ENCODE results near the gene BRME1. TPM values are rescaled to one million over a fixed set of nuclear protein-coding genes. Genes with fewer than 3 reads are reported as not detected.

BRME1 gene
- total RNA-seq, 1 donor from 2014 or later = 1.6 TPM

DNA sequence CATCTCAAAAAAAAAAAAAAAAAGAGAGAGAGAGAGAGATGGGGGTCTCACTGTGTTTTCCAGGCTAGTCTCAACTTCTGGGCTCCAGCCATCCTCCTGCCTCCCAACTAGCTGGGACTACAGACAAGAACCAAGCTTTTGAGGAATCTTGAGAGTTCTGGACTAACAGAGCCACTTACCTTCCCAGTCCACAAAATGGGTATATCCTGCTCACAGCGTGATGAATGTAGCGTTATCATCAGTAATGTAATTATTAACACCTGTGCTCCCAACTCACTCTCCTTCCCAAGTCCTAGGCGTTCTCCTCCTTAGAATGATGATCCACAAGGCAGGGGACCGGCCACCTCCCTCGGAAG lies 33.6 kb downstream of the BRME1 start:
- Histone ChIP-seq H3K4me1 (ENCODE audit: control insufficient read depth in 3 of 3, insufficient read depth in 3 of 3, low read length in 3 of 3) (no peaks in the 10 kb centered on the region), H3K4me3 (ENCODE audit: low read length in 3 of 3) (no peak overlapping the region), H3K27me3 (ENCODE audit: control insufficient read depth in 3 of 3, insufficient read depth in 3 of 3, low read length in 3 of 3) (peaks cover 0 to 7% (median 2%) of the 10 kb centered on the region in 3 donors), H3K9me3 (ENCODE audit: control insufficient read depth in 3 of 3, low read length in 3 of 3) (no peaks in the 10 kb centered on the region), H3K27ac (ENCODE audit: low read depth, low read length) (no peak overlapping the region), H3K36me3 (ENCODE audit: control insufficient read depth in 3 of 3, insufficient read depth in 3 of 3, low read length in 3 of 3) (no peaks in the 10 kb centered on the region), H3K9ac (ENCODE audit: low read depth in 1 of 3, low read length in 3 of 3) (no peak overlapping the region)

DNA sequence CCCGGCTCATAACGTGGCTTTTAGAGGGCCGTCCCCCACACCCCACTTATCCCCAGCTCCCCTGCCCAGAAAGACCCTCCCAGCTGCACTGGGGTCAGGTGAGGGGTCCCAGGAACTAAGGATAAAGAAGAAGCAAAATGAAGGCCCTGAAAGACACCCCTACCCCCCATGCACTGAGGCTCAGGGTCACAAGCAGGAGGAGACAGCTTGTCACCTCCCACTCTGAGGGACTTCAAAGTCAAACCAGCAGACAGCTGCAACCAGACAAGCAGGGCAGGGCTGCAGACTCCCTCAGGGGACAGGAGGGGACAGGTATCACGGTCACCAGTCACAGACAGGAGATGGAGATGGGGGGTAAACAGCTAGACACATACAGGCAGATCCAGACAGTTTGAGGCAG lies 35.0 kb downstream of the BRME1 start:
- Histone ChIP-seq H3K4me1 (ENCODE audit: control insufficient read depth in 3 of 3, insufficient read depth in 3 of 3, low read length in 3 of 3) (peaks cover 4 to 8% (median 8%) of the 10 kb centered on the region in 3 donors), H3K27me3 (ENCODE audit: control insufficient read depth in 3 of 3, insufficient read depth in 3 of 3, low read length in 3 of 3) (peaks cover 2 to 10% (median 8%) of the 10 kb centered on the region in 3 donors), H3K4me3 (ENCODE audit: low read length in 3 of 3) (no peak overlapping the region), H3K27ac (ENCODE audit: low read depth, low read length) (no peak overlapping the region), H3K36me3 (ENCODE audit: control insufficient read depth in 3 of 3, insufficient read depth in 3 of 3, low read length in 3 of 3) (no peaks in the 10 kb centered on the region), H3K9me3 (ENCODE audit: control insufficient read depth in 3 of 3, low read length in 3 of 3) (no peaks in the 10 kb centered on the region), H3K9ac (ENCODE audit: low read depth in 1 of 3, low read length in 3 of 3) (no peak overlapping the region)

DNA sequence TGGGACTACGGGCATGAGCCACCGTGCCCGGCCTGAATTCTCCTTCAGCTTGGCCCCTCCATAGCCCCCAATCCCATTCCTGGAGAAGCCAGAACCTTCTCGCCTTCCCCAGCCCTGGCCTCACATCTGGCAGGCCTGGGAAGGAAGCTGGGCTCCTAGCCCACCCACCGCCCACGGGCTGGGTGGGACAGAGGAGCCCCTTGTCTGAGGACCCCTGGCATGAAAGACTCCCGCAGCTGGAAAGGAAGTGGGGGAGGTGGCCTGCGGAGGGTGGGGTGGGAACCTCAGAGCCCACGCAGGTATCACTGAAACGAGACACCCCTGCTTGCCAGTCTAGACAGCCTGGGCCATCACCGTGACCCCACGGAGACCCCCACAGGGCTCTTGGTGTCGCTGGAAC lies 36.6 kb downstream of the BRME1 start:
- peaks cover 4 to 13% (median 8%) of the 10 kb centered on the region in 3 donors for H3K4me1 ChIP-seq (ENCODE audit: control insufficient read depth in 3 of 3, insufficient read depth in 3 of 3, low read length in 3 of 3)
- H3K36me3 ChIP-seq (ENCODE audit: control insufficient read depth in 3 of 3, insufficient read depth in 3 of 3, low read length in 3 of 3) = no peaks in the 10 kb centered on the region
- no peak overlapping the region for H3K9ac ChIP-seq (ENCODE audit: low read depth in 1 of 3, low read length in 3 of 3)
- H3K27ac ChIP-seq (ENCODE audit: low read depth, low read length) = no peak overlapping the region
- no peak overlapping the region for H3K4me3 ChIP-seq (ENCODE audit: low read length in 3 of 3)
- no peaks in the 10 kb centered on the region for H3K9me3 ChIP-seq (ENCODE audit: control insufficient read depth in 3 of 3, low read length in 3 of 3)
- H3K27me3 ChIP-seq (ENCODE audit: control insufficient read depth in 3 of 3, insufficient read depth in 3 of 3, low read length in 3 of 3) = peaks cover 0 to 16% (median 10%) of the 10 kb centered on the region in 3 donors

DNA sequence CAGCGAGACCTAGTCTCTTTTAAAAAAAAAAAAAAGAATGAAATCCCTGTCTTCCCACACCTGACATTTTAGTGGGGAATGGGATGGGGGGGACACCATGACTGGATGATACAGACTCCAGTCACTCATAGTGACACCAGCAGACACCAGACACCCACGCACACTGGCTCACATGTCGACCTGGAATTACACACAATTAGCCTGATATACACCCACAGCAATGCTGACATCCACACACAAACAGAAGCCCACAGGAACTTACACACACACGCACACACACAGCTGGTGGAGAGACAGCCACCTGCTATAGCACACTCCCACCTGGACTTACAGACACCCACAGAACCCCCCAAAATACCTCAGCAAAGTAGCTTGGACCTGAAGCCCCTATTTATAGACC lies 37.3 kb downstream of the BRME1 start:
- no peak overlapping the region for H3K27ac ChIP-seq (ENCODE audit: low read depth, low read length)
- no peaks in the 10 kb centered on the region for H3K9me3 ChIP-seq (ENCODE audit: control insufficient read depth in 3 of 3, low read length in 3 of 3)
- H3K36me3 ChIP-seq (ENCODE audit: control insufficient read depth in 3 of 3, insufficient read depth in 3 of 3, low read length in 3 of 3) = no peaks in the 10 kb centered on the region

DNA sequence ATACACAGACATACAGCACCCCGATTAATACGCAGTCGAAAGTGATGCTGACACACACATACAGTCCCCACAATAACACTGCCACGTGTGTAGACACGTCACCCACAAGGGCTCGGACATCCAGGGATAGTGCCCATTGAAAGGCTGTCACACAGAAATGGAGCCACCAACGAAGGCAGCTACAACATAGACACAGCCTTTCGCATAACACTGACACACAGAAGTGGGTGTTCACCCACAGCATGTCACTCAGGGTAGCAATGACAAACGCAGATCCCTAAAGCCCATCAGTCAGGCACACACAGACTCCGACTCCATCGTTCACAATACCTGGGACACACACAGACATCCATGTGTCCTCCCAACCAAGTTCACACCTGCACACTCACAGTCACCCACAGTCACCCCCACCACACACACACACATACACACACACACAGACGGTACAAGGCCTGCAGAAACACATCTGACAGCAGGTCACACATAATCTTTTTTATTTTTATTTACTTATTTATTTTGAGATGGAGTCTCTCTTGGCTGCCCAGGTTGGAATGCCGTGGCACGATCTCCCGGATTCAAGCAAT lies 39.4 kb downstream of the BRME1 start:
- Histone ChIP-seq H3K36me3 (ENCODE audit: control insufficient read depth in 3 of 3, insufficient read depth in 3 of 3, low read length in 3 of 3) (no peaks in the 10 kb centered on the region), H3K4me3 (ENCODE audit: low read length in 3 of 3) (peak overlapping the region; percentile 56 to 68 (median 61)), H3K4me1 (ENCODE audit: control insufficient read depth in 3 of 3, insufficient read depth in 3 of 3, low read length in 3 of 3) (peaks cover 8 to 19% (median 13%) of the 10 kb centered on the region in 3 donors), H3K9me3 (ENCODE audit: control insufficient read depth in 3 of 3, low read length in 3 of 3) (no peaks in the 10 kb centered on the region), H3K27ac (ENCODE audit: low read depth, low read length) (no peak overlapping the region), H3K9ac (ENCODE audit: low read depth in 1 of 3, low read length in 3 of 3) (peak overlapping the region; percentile 61 to 85 (median 65)), H3K27me3 (ENCODE audit: control insufficient read depth in 3 of 3, insufficient read depth in 3 of 3, low read length in 3 of 3) (peaks cover 0 to 20% (median 6%) of the 10 kb centered on the region in 3 donors)

More for the DNA sequence above, 37.3 kb downstream of the BRME1 start:
- Histone ChIP-seq H3K4me3 (ENCODE audit: low read length in 3 of 3) (no peak overlapping the region), H3K9ac (ENCODE audit: low read depth in 1 of 3, low read length in 3 of 3) (no peak overlapping the region), H3K4me1 (ENCODE audit: control insufficient read depth in 3 of 3, insufficient read depth in 3 of 3, low read length in 3 of 3) (peaks cover 4 to 14% (median 8%) of the 10 kb centered on the region in 3 donors), H3K27me3 (ENCODE audit: control insufficient read depth in 3 of 3, insufficient read depth in 3 of 3, low read length in 3 of 3) (peaks cover 0 to 20% (median 10%) of the 10 kb centered on the region in 3 donors)

DNA sequence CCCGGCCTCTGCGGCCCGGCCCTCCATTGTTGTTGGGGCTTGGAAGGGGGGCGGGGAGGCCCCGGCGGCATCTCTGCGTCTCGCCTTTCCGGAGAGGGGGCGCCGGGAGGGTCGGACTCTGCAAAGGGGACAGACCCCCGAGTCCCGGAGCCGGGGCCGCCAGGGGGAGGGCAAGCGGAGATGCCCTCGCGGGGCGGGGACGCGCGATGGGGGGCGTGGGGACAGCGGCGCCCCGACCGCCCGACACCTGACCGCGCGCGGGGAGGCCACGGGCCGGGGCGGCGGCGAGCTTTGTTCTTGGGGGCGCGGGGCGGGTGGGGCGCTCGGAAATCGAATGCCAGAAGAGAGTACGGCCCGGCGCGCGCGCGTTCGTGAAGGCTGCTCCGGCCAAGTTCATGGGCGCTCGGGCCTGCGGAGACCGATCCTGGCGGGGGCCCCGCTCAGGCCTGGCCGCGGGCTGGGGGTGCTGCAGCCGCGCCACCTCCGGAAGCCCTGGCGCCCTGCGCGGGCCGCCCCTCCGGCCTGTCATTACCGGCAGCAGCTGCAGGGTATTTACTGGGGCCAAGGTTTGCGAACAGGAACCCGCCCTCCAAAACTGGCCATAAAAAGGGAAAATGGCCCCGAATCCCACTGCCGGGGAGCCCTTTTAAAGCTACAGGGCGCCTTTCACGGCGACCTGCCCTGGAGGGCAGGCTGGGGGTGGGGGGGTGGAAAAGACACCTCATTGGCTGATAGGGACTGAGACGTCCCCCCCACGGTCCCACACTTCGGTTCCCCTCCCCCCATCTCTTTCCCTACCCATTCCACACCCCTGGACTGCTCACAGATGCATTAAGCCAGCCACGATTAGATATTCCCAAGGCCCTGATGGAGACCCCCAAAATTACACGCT lies 40.1 kb downstream of the BRME1 start:
- Histone ChIP-seq H3K9ac (ENCODE audit: low read depth in 1 of 3, low read length in 3 of 3) (peak overlapping the region; percentile 61 to 85 (median 65)), H3K4me1 (ENCODE audit: control insufficient read depth in 3 of 3, insufficient read depth in 3 of 3, low read length in 3 of 3) (peaks cover 12 to 24% (median 20%) of the 10 kb centered on the region in 3 donors), H3K27me3 (ENCODE audit: control insufficient read depth in 3 of 3, insufficient read depth in 3 of 3, low read length in 3 of 3) (peaks cover 0 to 20% (median 6%) of the 10 kb centered on the region in 3 donors), H3K4me3 (ENCODE audit: low read length in 3 of 3) (peak overlapping the region; percentile 56 to 68 (median 61)), H3K9me3 (ENCODE audit: control insufficient read depth in 3 of 3, low read length in 3 of 3) (no peaks in the 10 kb centered on the region), H3K27ac (ENCODE audit: low read depth, low read length) (no peak overlapping the region), H3K36me3 (ENCODE audit: control insufficient read depth in 3 of 3, insufficient read depth in 3 of 3, low read length in 3 of 3) (no peaks in the 10 kb centered on the region)

DNA sequence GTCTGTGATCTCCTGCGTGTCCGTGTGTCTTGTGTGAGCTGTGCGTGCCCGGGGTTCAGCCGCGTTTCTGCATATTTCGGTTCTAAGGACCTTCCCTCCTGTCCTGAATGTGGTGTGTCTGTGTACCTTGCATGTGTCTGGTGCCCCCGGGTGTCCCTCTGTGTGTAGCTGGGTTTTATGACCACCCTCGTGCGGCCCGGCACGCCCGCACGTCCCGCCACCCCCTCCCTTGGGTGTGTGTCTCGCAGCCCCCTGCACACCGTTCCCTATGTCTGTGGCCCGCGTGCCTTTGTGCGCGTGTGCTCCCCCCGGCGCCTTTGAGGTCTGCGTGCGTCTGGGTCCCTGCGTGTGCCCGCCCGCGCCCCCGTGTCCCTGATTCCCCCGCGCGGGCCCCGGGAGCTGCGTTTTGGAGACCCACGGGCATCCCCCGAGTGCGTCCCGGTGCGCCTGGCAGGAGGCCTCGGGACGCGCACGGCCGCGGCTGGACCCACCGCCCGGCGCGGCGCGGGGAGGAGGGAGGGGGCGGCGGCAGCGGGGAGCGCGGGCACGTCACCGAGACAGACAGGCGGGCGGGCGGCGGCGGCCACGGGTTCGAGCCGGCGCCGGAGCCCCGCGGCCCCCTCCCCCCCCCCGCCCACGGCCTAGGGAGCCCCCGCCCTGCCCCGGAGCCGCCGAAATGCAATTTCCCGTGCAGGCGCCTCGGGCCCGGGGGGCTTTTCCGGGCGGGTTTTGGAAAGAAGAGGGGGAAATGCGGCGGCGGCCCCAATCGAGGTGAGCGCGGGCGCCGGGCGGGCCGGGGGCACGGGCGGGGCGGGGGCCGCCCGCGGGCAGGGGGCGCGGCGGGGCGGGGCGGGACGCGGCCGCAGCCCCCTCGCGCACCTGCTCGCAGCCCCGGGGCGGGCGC lies 41.0 kb downstream of the BRME1 start:
- Histone ChIP-seq H3K9ac (ENCODE audit: low read depth in 1 of 3, low read length in 3 of 3) (peak overlapping the region in 1 of 3 donors; percentile 25), H3K4me1 (ENCODE audit: control insufficient read depth in 3 of 3, insufficient read depth in 3 of 3, low read length in 3 of 3) (peaks cover 12 to 24% (median 21%) of the 10 kb centered on the region in 3 donors), H3K27ac (ENCODE audit: low read depth, low read length) (no peak overlapping the region)

DNA sequence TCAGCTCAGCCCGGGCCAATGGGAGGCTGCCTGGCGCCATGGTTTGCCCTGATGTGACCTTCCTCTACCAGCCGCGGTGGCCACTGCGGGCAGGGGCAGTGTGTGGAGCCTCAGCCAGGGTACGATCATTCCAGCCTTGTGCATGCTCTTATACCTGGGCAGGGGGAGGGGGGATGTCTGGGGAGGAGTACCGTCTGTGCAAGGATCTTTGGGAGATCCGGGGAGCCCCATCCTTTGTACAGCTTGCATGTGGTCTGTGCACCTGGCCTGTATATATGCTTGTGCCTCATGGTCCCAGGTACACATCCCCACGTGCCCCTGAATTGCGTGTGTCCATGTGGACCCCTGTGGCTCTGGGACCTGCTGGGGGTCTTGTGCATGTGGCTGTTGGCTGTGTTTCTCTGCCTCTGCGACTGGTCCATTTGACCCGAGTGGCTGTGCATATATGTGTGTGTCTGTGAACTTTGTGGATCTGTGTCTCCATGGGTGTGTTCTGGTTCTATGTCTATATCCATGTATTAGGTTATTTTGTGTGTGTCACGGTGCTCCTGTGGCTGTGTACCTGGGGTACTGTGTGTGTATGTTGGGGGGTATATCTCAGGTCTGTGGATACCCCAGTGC lies 41.8 kb downstream of the BRME1 start:
- Histone ChIP-seq H3K36me3 (ENCODE audit: control insufficient read depth in 3 of 3, insufficient read depth in 3 of 3, low read length in 3 of 3) (no peaks in the 10 kb centered on the region), H3K9ac (ENCODE audit: low read depth in 1 of 3, low read length in 3 of 3) (peak overlapping the region in 1 of 3 donors; percentile 25), H3K9me3 (ENCODE audit: control insufficient read depth in 3 of 3, low read length in 3 of 3) (no peaks in the 10 kb centered on the region), H3K27me3 (ENCODE audit: control insufficient read depth in 3 of 3, insufficient read depth in 3 of 3, low read length in 3 of 3) (peaks cover 0 to 20% (median 6%) of the 10 kb centered on the region in 3 donors), H3K4me1 (ENCODE audit: control insufficient read depth in 3 of 3, insufficient read depth in 3 of 3, low read length in 3 of 3) (peaks cover 12 to 24% (median 21%) of the 10 kb centered on the region in 3 donors), H3K27ac (ENCODE audit: low read depth, low read length) (no peak overlapping the region), H3K4me3 (ENCODE audit: low read length in 3 of 3) (peak overlapping the region in 1 of 3 donors; percentile 13)

More for the DNA sequence above, 41.0 kb downstream of the BRME1 start:
- Histone ChIP-seq H3K36me3 (ENCODE audit: control insufficient read depth in 3 of 3, insufficient read depth in 3 of 3, low read length in 3 of 3) (no peaks in the 10 kb centered on the region), H3K27me3 (ENCODE audit: control insufficient read depth in 3 of 3, insufficient read depth in 3 of 3, low read length in 3 of 3) (peaks cover 0 to 20% (median 6%) of the 10 kb centered on the region in 3 donors), H3K9me3 (ENCODE audit: control insufficient read depth in 3 of 3, low read length in 3 of 3) (no peaks in the 10 kb centered on the region), H3K4me3 (ENCODE audit: low read length in 3 of 3) (peak overlapping the region in 1 of 3 donors; percentile 13)

All from skeletal muscle tissue (tissue), 4 donors.